ENCODE data around the gene MRPL55. TPM values are rescaled to one million over a fixed set of nuclear protein-coding genes. Genes with fewer than 3 reads are reported as not detected.
A peak's percentile ranks its signal among the peaks of the same experiment; 100 is the strongest.

Gene MRPL55
- total and polyA plus RNA-seq, 2 of the 13 experiments (the other 11 are each of a cell fraction or from before 2014, with no cell fraction given) = 58.6 to 92.9 TPM

- ChIA-PET POLR2A (interaction anchor here (0.6 to 2.1 kb wide), 12 partner anchors 9 to 1705 kb away, joined by 3 to 38 read pairs (median 4); partner anchors contain the start of genes ARF1 and IBA57), CTCF (ENCODE audit: low intra/inter-chr PET ratio, low total read pairs) (no interaction called here)
- no peaks in the 10 kb centered on the region for H3K9me3 ChIP-seq (ENCODE audit: low read length)
- no peak overlapping the region for H2AFZ ChIP-seq (ENCODE audit: low read length)
- H3K4me3 ChIP-seq (replicated peaks in 1 of 3; ENCODE audit: insufficient read depth in 1 of 3, low read depth in 2 of 3, low read length in 3 of 3) = peak overlapping the region; percentile 90 to 99 (median 97)
- peak overlapping the region; percentile 73 for H3K4me2 ChIP-seq (ENCODE audit: low read depth, low read length)
- in situ Hi-C loops (cut with HindIII; ENCODE audit: extremely low pct_ligation_motif_present, low pct_unique_long_range_greater_than_20kb) (no loop called here), intact Hi-C loops (cut with micrococcal nuclease; ENCODE audit: unreplicated experiment) (loop anchor here (2.0 kb wide), 1 partner anchor 31 kb away; the partner anchor contains the start of gene GUK1)
- no TSS peak for BruUV-seq (replicated peaks)
- peak overlapping the region; percentile 97 for H3K9ac ChIP-seq (ENCODE audit: insufficient read depth, low read depth, low read length)
- H3K36me3 ChIP-seq (replicated peaks in 1 of 2; ENCODE audit: control insufficient read depth in 1 of 2, insufficient read depth in 2 of 2, low read length in 2 of 2) = peaks cover 2 to 7% of the 10 kb centered on the region in 2 experiments; a peak in 2 of 5 replicates
- FAIRE-seq (peak; percentile 94), ATAC-seq (peak; percentile 82), DNase-seq (ENCODE audit: low spot score) (peak; percentile 93)
- H3K4me1 ChIP-seq (ENCODE audit: insufficient read depth, low read length) = peaks cover 39% of the 10 kb centered on the region
- peak overlapping the region; percentile 90 for H3K27ac ChIP-seq (ENCODE audit: extremely low read length, insufficient read depth, low read length)
- H3K79me2 ChIP-seq (ENCODE audit: insufficient read depth, low read length) = peaks cover 18% of the 10 kb centered on the region
- no peaks in the 10 kb centered on the region for H4K20me1 ChIP-seq (ENCODE audit: insufficient read depth, low read length)
- no peaks in the 10 kb centered on the region; a peak in 1 of 5 replicates for H3K27me3 ChIP-seq (ENCODE audit: control insufficient read depth in 1 of 2, insufficient read depth in 2 of 2, low read length in 2 of 2)
- WGBS (ENCODE audit: low lambda C conversion rate) = 1% methylated on average over 15 of the region's 15 CpGs
- no peak for TF ChIP-seq AHR (CRISPR knock-in tag; IDR thresholded peaks at IDR 0.05)
- TF ChIP-seq ZNF672 (CRISPR knock-in tag; IDR thresholded peaks at IDR 0.05) = no peak
- TF ChIP-seq HOXA3 (CRISPR knock-in tag; IDR thresholded peaks at IDR 0.05) = peak; percentile 27; the same call in 1 of the 2 replicates
- TF ChIP-seq ZFP82 (CRISPR knock-in tag; IDR thresholded peaks at IDR 0.05; ENCODE audit: borderline replicate concordance) = no peak
- TF ChIP-seq ZNF777 (CRISPR knock-in tag; IDR thresholded peaks at IDR 0.05) = no peak
- no peak for TF ChIP-seq SP2 (CRISPR knock-in tag; IDR thresholded peaks at IDR 0.05)
- 0 out of 2 replicates have a peak, but pooled peaks have one; percentile 14 for TF ChIP-seq TBX2 (CRISPR knock-in tag; IDR thresholded peaks at IDR 0.05; ENCODE audit: borderline replicate concordance)
- TF ChIP-seq ZFX (CRISPR knock-in tag; IDR thresholded peaks at IDR 0.05; ENCODE audit: low read depth) = peak; percentile 73
- TF ChIP-seq ZFYVE20 (CRISPR knock-in tag; IDR thresholded peaks at IDR 0.05; ENCODE audit: borderline replicate concordance, low read depth) = no peak
- no peak for TF ChIP-seq ZNF232 (CRISPR knock-in tag; IDR thresholded peaks at IDR 0.05; ENCODE audit: borderline replicate concordance)
- TF ChIP-seq FOXA1 (IDR thresholded peaks at IDR 0.05) = no peak
- peak; percentile 79 for TF ChIP-seq FOXA1 (CRISPR knock-in tag; IDR thresholded peaks at IDR 0.05)
- TF ChIP-seq ZNF720 (CRISPR knock-in tag; IDR thresholded peaks at IDR 0.05) = no peak
- no peak for TF ChIP-seq CC2D1A (CRISPR knock-in tag; IDR thresholded peaks at IDR 0.05)
- no peak for TF ChIP-seq STAG1 (CRISPR knock-in tag; IDR thresholded peaks at IDR 0.05)
- no peak for TF ChIP-seq ATF1 (CRISPR knock-in tag; IDR thresholded peaks at IDR 0.05)
- no peak for TF ChIP-seq WIZ (CRISPR knock-in tag; IDR thresholded peaks at IDR 0.05)
- TF ChIP-seq, protein P1, sequence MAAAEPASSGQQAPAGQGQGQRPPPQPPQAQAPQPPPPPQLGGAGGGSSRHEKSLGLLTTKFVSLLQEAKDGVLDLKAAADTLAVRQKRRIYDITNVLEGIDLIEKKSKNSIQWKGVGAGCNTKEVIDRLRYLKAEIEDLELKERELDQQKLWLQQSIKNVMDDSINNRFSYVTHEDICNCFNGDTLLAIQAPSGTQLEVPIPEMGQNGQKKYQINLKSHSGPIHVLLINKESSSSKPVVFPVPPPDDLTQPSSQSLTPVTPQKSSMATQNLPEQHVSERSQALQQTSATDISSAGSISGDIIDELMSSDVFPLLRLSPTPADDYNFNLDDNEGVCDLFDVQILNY (CRISPR knock-in tag; conservative IDR thresholded peaks at IDR 0.05) = no peak
- 0 out of 2 replicates have a peak, but pooled peaks have one; percentile 13 for TF ChIP-seq BCL6 (CRISPR knock-in tag; IDR thresholded peaks at IDR 0.05)
- TF ChIP-seq NFE2 (CRISPR knock-in tag; IDR thresholded peaks at IDR 0.05) = no peak
- peak; percentile 90 for TF ChIP-seq SAP130 (CRISPR knock-in tag; IDR thresholded peaks at IDR 0.05; ENCODE audit: low read depth)
- TF ChIP-seq MLX (CRISPR knock-in tag; IDR thresholded peaks at IDR 0.05) = no peak
- TF ChIP-seq SOX13 (IDR thresholded peaks at IDR 0.05) = no peak
- TF ChIP-seq SOX13 (CRISPR knock-in tag; conservative IDR thresholded peaks at IDR 0.05 in 1 of 2, IDR thresholded peaks at IDR 0.05 in 1 of 2) = peak in 1 of 2 experiments; percentile 70; a peak in 2 of 4 replicates
Observed at GRCh38 chr1:228109962-228110488, 926 bp upstream of the MRPL55 start.

Measured in HepG2 (cell line).